GM10266 (cell line): ENCODE results near the gene ERC2.

Source experiments
- DNase-seq: peaks from one replicate; pipeline ENCODE4 v3.0.0; 2012; ENCODE audit errors: extremely low spot score
- TF ChIP-seq, protein P1 (sequence below): IDR thresholded peaks from 2 replicates; pipeline ENCODE4 v1.5.1; 2012; ENCODE audit warnings: mild to moderate bottlenecking, low read depth; ENCODE audit not compliant: control insufficient read depth, insufficient read depth; ENCODE audit errors: missing control alignments

ERC2 gene

DNA sequence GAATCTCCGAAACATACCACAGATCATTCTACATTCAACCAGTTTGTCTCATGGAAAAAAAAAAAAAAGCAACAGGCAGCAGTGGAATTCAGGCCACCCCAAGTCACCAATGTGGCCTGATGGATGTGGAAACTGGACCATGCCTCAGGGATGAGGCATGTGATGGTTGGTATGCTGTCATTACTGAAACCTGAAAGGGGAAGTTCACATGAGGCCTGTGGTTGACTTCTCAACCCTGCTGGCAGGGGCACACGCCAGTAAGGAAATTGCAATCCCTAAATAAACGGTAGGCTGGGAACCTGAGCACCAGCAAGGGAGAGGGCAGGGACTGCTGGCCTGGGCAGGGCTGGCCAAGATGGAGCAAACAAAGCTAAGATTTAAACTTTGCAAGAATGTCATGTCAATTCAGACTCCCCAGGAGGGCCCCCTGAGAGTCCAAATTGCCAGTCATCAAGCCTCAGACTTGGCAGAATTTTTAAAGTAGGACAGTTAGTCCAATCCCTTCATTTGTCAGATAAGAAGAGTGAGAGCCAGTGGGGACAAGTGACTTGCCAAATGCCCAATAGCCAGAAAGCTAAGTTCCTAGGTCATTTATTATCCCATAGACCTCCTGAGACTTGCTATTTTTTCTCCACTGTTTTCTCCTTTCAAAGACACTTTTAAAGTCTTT lies 310.4 kb downstream of the ERC2 start:
- DNase-seq = no peak
- TF ChIP-seq, protein P1, sequence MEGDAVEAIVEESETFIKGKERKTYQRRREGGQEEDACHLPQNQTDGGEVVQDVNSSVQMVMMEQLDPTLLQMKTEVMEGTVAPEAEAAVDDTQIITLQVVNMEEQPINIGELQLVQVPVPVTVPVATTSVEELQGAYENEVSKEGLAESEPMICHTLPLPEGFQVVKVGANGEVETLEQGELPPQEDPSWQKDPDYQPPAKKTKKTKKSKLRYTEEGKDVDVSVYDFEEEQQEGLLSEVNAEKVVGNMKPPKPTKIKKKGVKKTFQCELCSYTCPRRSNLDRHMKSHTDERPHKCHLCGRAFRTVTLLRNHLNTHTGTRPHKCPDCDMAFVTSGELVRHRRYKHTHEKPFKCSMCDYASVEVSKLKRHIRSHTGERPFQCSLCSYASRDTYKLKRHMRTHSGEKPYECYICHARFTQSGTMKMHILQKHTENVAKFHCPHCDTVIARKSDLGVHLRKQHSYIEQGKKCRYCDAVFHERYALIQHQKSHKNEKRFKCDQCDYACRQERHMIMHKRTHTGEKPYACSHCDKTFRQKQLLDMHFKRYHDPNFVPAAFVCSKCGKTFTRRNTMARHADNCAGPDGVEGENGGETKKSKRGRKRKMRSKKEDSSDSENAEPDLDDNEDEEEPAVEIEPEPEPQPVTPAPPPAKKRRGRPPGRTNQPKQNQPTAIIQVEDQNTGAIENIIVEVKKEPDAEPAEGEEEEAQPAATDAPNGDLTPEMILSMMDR = no peak

DNA sequence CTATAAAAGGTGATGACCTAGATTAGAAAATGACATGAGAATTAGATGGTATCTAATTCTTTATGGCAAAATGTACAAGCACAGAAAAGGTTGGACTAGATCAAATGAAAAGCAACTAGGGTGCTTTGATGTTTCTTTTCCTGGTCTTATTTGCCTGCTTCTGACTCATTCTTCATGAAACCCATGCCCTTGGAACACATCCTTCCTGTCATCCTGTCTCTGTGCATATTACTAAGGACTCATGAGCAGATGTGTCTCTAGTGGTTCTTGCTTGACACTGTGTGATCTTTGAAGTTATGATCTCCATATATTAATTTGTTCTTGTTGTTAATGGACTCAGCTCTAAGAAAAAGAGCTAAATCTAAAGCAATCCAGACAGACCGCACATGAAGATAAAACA lies 314.0 kb downstream of the ERC2 start:
- TF ChIP-seq, protein P1 = no peak
- DNase-seq = no peak

DNA sequence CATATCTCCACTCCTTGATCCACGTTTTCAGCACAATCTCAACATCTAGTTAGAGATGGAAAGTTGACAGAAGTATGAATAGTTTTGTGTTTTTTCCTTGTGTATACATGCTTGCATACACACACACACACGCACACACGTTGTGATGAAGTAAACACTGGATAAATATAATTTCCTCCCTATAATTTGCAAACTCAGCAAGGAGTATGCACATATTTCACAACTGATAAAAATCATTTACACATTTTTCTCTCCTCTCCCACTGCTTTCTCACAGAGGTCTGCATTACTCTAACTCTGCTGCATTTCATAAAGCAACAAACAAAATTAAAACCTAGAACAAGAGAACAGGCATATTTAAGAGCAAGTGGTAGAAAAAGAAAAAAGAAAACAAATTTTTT lies 320.9 kb downstream of the ERC2 start:
- TF ChIP-seq, protein P1 = no peak
- no peak for DNase-seq

DNA sequence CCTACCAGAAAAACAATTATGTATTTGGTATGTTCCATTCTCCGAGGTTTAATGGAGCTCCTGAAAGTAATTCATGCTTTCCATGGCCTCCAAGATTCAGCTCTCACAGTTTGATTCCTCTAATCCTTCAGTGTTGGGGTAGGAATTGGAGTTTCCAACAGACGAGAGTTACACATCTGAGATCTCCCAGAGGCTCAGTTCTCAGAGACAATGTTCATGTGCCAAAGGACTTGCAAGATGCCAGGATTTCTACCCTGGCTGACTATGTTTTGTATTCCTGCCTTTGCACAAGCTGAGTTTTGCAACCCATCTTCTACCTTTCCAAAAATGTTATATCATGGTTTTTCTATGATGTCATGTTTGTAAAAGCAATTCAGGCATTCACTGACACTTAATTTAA lies 322.9 kb downstream of the ERC2 start:
- DNase-seq = no peak
- TF ChIP-seq, protein P1 = no peak

DNA sequence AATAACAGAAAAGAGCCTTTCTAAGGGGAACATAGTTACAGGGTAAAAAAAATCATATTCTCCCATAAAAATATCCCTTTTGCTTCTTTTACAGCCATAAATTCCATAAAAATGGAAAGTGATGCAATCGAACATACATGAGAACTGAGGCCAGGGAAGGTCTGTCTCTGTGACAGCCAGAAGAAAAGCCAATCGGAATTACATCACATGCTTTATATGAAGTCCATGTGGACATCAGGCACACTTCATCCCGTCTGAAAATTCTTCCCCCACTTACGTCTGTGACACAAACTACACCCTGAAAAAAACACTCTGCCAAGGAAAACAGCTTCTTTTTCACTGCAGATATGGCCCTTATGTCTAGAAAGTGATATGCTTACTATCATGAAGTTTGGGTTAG lies 323.5 kb downstream of the ERC2 start:
- TF ChIP-seq, protein P1 = no peak
- no peak for DNase-seq

DNA sequence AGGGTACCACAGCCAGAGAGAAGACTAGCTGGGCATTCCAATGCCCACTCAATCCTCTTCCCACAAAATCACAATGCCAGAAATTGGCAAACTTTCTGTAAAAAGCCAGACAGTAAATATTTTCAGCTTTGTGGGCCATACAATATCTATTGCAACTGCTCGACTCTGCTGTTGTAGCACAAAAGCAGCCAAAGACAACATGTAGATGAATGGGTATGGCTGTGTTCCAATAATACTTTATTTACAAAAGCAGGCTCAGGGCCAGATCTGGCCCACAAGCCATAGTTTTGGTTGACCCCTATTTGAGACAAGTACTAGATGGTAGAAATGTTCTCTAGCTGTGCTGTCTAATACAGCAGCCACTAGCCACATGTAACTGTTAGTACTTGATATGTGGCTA lies 330.9 kb downstream of the ERC2 start:
- TF ChIP-seq, protein P1 = no peak
- no peak for DNase-seq

DNA sequence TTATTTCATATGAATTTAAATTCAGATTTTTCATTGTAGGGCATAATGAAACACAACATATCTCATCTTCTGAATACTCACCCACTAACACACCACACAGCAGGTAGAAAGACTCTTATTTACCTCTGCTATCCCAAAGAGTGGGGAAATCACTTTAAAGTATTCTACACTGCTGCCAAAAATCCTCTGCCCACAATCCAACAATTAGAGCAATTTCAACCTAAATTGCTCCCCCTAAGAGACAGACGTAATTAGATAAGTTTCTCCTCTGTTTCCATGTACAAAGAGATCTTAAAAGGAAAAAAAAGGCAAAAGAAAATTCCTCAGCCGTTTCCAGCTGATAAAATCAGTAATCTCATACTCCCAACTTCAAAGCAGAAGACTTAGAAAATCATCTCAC lies 331.8 kb downstream of the ERC2 start:
- no peak for DNase-seq
- TF ChIP-seq, protein P1 = no peak
